ENCODE results near the gene SLC9A9. TPM values are rescaled to one million over a fixed set of nuclear protein-coding genes. Genes with fewer than 3 reads are reported as not detected.

The SLC9A9 gene
- polyA plus RNA-seq, 2 donors: 8.3 to 11.9 TPM

Other genes starting within 250 kb of the SLC9A9 start
- 1 to 10 TPM; 8.5 to 8.7 TPM for gene DIPK2A, start 123.4 kb upstream of the SLC9A9 start, polyA plus RNA-seq